Endothelial cell (in vitro differentiated cells): ENCODE results near the gene ABCD3. TPM values are rescaled to one million over a fixed set of nuclear protein-coding genes. Genes with fewer than 3 reads are reported as not detected.

Experiments
- DNase-seq: peaks from one replicate; pipeline ENCODE4 v3.0.0; 2021; ENCODE audit warnings: low spot score
- H3K27ac Mint-ChIP-seq: one replicate; pipeline ENCODE4 v1.8.0; 2021; ENCODE audit warnings: mixed read lengths, inconsistent platforms; ENCODE audit not compliant: unreplicated experiment
- H3K27me3 Mint-ChIP-seq: one replicate; pipeline ENCODE4 v1.8.0; 2021; ENCODE audit warnings: mild to moderate bottlenecking, moderate library complexity, mixed read lengths, inconsistent platforms; ENCODE audit not compliant: unreplicated experiment
- H3K36me3 Mint-ChIP-seq: one replicate; pipeline ENCODE4 v1.8.0; 2021; ENCODE audit warnings: mild to moderate bottlenecking, low read depth, mixed read lengths, inconsistent platforms; ENCODE audit not compliant: unreplicated experiment
- H3K4me1 Mint-ChIP-seq: one replicate; pipeline ENCODE4 v1.8.0; 2021; ENCODE audit warnings: mild to moderate bottlenecking, mixed read lengths, inconsistent platforms; ENCODE audit not compliant: unreplicated experiment
- H3K4me3 Mint-ChIP-seq: one replicate; pipeline ENCODE4 v1.8.0; 2021; ENCODE audit warnings: mild to moderate bottlenecking, mixed read lengths, inconsistent platforms; ENCODE audit not compliant: unreplicated experiment
- H3K9me3 Mint-ChIP-seq: one replicate; pipeline ENCODE4 v1.8.0; 2021; ENCODE audit warnings: mixed read lengths, inconsistent platforms; ENCODE audit not compliant: unreplicated experiment
- total RNA-seq: library from RNA; stranded (reverse); fragmentation: NEBNext Ultra II Directional; extraction: Animal tissue kit (Norgen Biotek cat#: 25700); gene quantifications from one replicate; pipeline ENCODE4 v1.2.1, GENCODE V29; 2021; ENCODE audit not compliant: unreplicated experiment
- TF ChIP-seq, protein P1 (sequence below): fragments of 200-600 bp; sonication (generic); IDR thresholded peaks from one replicate; pipeline ENCODE4 v1.5.0; 2021; ENCODE audit warnings: antibody characterized with exemption; ENCODE audit not compliant: unreplicated experiment

ABCD3 gene
- total RNA-seq, 1 donor from 2014 or later = 59.6 TPM

- TF ChIP-seq, protein P1, sequence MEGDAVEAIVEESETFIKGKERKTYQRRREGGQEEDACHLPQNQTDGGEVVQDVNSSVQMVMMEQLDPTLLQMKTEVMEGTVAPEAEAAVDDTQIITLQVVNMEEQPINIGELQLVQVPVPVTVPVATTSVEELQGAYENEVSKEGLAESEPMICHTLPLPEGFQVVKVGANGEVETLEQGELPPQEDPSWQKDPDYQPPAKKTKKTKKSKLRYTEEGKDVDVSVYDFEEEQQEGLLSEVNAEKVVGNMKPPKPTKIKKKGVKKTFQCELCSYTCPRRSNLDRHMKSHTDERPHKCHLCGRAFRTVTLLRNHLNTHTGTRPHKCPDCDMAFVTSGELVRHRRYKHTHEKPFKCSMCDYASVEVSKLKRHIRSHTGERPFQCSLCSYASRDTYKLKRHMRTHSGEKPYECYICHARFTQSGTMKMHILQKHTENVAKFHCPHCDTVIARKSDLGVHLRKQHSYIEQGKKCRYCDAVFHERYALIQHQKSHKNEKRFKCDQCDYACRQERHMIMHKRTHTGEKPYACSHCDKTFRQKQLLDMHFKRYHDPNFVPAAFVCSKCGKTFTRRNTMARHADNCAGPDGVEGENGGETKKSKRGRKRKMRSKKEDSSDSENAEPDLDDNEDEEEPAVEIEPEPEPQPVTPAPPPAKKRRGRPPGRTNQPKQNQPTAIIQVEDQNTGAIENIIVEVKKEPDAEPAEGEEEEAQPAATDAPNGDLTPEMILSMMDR = no peak
- H3K27ac Mint-ChIP-seq = no peak overlapping the region
- no peaks in the 10 kb centered on the region for H3K27me3 Mint-ChIP-seq
- no peaks in the 10 kb centered on the region for H3K9me3 Mint-ChIP-seq
- no peak for DNase-seq
- peaks cover 6% of the 10 kb centered on the region for H3K4me1 Mint-ChIP-seq
- H3K4me3 Mint-ChIP-seq = peak overlapping the region; percentile 0
- H3K36me3 Mint-ChIP-seq = peaks cover 30% of the 10 kb centered on the region
These were observed 72.4 kb downstream of the ABCD3 start for GRCh38 chr1:94490556-94490955.

DNA sequence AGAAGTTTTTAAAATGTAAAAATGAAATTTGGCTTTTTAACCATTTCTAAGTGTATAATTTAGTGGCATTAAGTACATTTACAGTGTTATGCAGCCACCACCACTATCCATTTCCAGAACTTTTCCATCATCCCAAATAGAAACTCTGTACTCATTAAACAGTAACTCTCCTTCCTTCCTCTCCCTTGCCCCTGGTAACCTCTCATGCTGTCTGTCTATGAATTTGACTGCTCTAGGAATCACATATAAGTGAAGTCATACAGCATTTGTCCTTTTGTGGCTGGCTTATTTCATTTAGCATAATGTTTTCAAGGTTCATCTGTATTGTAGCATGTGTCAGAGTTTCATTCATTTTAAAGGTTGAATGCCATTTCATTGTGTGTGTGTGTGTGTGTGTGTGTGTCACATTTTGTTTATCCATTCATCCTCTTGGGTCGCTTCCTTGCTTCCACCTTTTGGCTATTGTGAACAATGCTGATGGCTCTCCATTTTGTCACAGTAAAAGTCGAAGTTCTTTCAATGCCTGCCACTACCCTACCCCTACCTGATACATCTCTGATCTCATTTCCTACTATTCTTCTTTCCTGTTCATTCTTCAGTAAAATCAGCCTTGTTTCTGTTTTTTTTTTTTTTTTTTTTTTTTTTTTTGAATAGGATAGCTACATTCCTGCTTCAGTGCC is 78.0 kb downstream of the ABCD3 start:
- H3K36me3 Mint-ChIP-seq = peaks cover 38% of the 10 kb centered on the region
- H3K4me1 Mint-ChIP-seq = peaks cover 14% of the 10 kb centered on the region
- peak overlapping the region; percentile 83 for H3K27ac Mint-ChIP-seq
- TF ChIP-seq, protein P1 = no peak
- H3K9me3 Mint-ChIP-seq = no peaks in the 10 kb centered on the region
- DNase-seq = no peak
- H3K4me3 Mint-ChIP-seq = no peak overlapping the region
- peaks cover 2% of the 10 kb centered on the region for H3K27me3 Mint-ChIP-seq

DNA sequence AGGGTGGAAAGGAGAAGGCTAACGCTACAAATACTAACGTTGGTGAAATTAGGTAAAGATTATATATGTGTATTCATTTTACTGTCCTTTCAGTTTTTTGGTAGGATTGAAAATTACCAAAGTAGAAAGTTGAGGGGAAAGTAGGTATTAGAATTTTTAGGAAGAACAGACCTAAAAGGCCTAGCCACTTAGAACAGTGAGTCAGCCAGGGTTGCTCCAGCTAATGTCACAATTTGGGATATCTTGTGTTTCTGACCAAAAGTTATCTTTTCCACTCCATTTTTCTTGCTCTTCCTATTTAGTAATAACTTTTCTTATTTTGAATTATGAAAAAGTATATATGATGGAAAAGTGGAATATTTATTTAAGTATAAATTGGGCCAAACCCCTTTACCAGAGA is 83.2 kb downstream of the ABCD3 start:
- H3K4me3 Mint-ChIP-seq = no peak overlapping the region
- DNase-seq = no peak
- H3K36me3 Mint-ChIP-seq = peaks cover 43% of the 10 kb centered on the region

GRCh38 chr1:94501935-94502334 is 83.7 kb downstream of the ABCD3 start:
- Mint-ChIP-seq H3K4me1 (peaks cover 22% of the 10 kb centered on the region), H3K27me3 (peaks cover 2% of the 10 kb centered on the region), H3K4me3 (no peak overlapping the region), H3K27ac (no peak overlapping the region), H3K9me3 (no peaks in the 10 kb centered on the region), H3K36me3 (peaks cover 44% of the 10 kb centered on the region)
- TF ChIP-seq, protein P1 = no peak
- no peak for DNase-seq

More for the DNA sequence above, 83.2 kb downstream of the ABCD3 start:
- Mint-ChIP-seq H3K27me3 (peaks cover 2% of the 10 kb centered on the region), H3K27ac (no peak overlapping the region), H3K4me1 (peaks cover 24% of the 10 kb centered on the region), H3K9me3 (no peaks in the 10 kb centered on the region)
- TF ChIP-seq, protein P1 = no peak

DNA sequence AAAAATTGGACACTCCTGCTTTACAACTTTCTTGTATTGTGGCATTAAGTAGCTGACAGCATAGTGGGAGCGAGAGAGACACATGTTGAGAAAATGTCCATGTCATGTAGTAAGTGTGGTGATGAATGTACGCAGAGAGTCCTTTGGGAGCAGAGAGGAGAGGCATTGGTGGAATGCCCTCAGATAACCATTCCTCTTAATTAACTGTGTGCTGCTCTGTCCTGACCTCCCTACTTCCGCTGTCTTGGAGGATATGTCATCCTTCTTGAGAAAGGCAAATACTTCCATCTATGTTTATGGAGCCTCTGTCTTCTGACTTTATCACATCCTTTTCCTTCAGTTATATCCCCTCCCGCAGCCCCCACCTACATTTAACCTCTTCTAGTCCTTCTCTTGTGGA is 85.0 kb downstream of the ABCD3 start:
- DNase-seq = no peak
- Mint-ChIP-seq H3K4me1 (peaks cover 22% of the 10 kb centered on the region), H3K4me3 (no peak overlapping the region), H3K36me3 (peaks cover 40% of the 10 kb centered on the region), H3K27me3 (peaks cover 2% of the 10 kb centered on the region), H3K27ac (peak overlapping the region; percentile 33), H3K9me3 (no peaks in the 10 kb centered on the region)
- TF ChIP-seq, protein P1 = no peak
